GM21423 (cell line): Measurements from ENCODE around the gene ITGA2B.
"Not testable (repeated sequence)": the region's sequence is repeated elsewhere in the genome, so short reads cannot be mapped to it uniquely, and the experiment has no call there.

ENCODE experiments used
- ATAC-seq: cut with Tn5 transposase; IDR thresholded peaks from one replicate; pipeline ENCODE4 v1.9.1; 2021; ENCODE audit warnings: mild to moderate bottlenecking, moderate library complexity; ENCODE audit not compliant: unreplicated experiment

Gene ITGA2B

GRCh38 chr17:44372036-44372435 lies 17.4 kb downstream of the ITGA2B start:
- no peak for ATAC-seq

GRCh38 chr17:44369414-44370023 lies 19.9 kb downstream of the ITGA2B start:
- not testable (repeated sequence) for ATAC-seq

GRCh38 chr17:44368391-44369243 lies 20.8 kb downstream of the ITGA2B start:
- not testable (repeated sequence) for ATAC-seq

- ATAC-seq = no peak
Observed at GRCh38 chr17:44367231-44367979, 22.0 kb downstream of the ITGA2B start.

GRCh38 chr17:44365051-44365450 lies 24.4 kb downstream of the ITGA2B start:
- ATAC-seq = not testable (repeated sequence)

GRCh38 chr17:44363613-44364159 lies 25.8 kb downstream of the ITGA2B start, which contains the start of gene FAM171A2:
Gene FAM171A2 (minus strand): TSS chr17:44363853. CDS start chr17:44363714, 139 bp downstream.
- ATAC-seq = no peak

GRCh38 chr17:44362949-44363612 lies 26.4 kb downstream of the ITGA2B start:
- no peak for ATAC-seq

- no peak for ATAC-seq
Observed at GRCh38 chr17:44362459-44362948, 26.9 kb downstream of the ITGA2B start.

- no peak for ATAC-seq
Observed at GRCh38 chr17:44361292-44362260, 27.9 kb downstream of the ITGA2B start.

- ATAC-seq = no peak
Observed at GRCh38 chr17:44360826-44361225, 28.6 kb downstream of the ITGA2B start.

- ATAC-seq = no peak
Observed at GRCh38 chr17:44360144-44360533, 29.3 kb downstream of the ITGA2B start.

- ATAC-seq = no peak
Observed at GRCh38 chr17:44359458-44360143, 29.8 kb downstream of the ITGA2B start.

GRCh38 chr17:44359006-44359405 lies 30.4 kb downstream of the ITGA2B start:
- no peak for ATAC-seq

GRCh38 chr17:44358066-44358465 lies 31.4 kb downstream of the ITGA2B start:
- no peak for ATAC-seq

GRCh38 chr17:44356241-44356640 lies 33.2 kb downstream of the ITGA2B start:
- no peak for ATAC-seq

GRCh38 chr17:44355642-44356099 lies 33.8 kb downstream of the ITGA2B start:
- ATAC-seq = no peak

GRCh38 chr17:44354582-44355561 lies 34.6 kb downstream of the ITGA2B start:
- ATAC-seq = no peak
